Brain microvascular endothelial cell (primary cell): ENCODE data around the gene PLAA.
"Not testable (repeated sequence)": the region's sequence is repeated elsewhere in the genome, so short reads cannot be mapped to it uniquely, and the experiment has no call there.

Experiments used
- DNase-seq: peaks from one replicate; pipeline ENCODE4 v3.0.0-alpha.2; 2020
- H3K27ac ChIP-seq: fragments of 250-450 bp; sonication (Bioruptor Pico); 2 replicates; pipeline ENCODE4 v1.5.1; 2020; ENCODE audit warnings: mild to moderate bottlenecking, moderate library complexity
- H3K27me3 ChIP-seq: fragments of 250-450 bp; sonication (Bioruptor Pico); replicated peaks from 2 replicates; pipeline ENCODE4 v1.5.1; 2020; ENCODE audit warnings: mild to moderate bottlenecking
- H3K36me3 ChIP-seq: fragments of 250-450 bp; sonication (Bioruptor Pico); replicated peaks from 2 replicates; pipeline ENCODE4 v1.5.1; 2020; ENCODE audit warnings: mild to moderate bottlenecking
- H3K4me3 ChIP-seq: 2 replicates; pipeline ENCODE4 v1.5.1; 2011; ENCODE audit warnings: low read depth, mild to moderate bottlenecking, control low read depth, low read length, moderate library complexity
- in situ Hi-C: cut with HindIII; loops from 2 replicates; pipeline ENCODE4 v1.10.0; 2017; ENCODE audit warnings: low sequenced_read_pairs, low pct_ligation_motif_present
- TF ChIP-seq, protein P1 (sequence below): IDR thresholded peaks from 2 replicates; pipeline ENCODE4 v1.5.1; 2011; ENCODE audit warnings: low read depth, mild to moderate bottlenecking, moderate library complexity, low read length, control low read depth, inconsistent platforms; ENCODE audit errors: missing control alignments

PLAA gene

DNA sequence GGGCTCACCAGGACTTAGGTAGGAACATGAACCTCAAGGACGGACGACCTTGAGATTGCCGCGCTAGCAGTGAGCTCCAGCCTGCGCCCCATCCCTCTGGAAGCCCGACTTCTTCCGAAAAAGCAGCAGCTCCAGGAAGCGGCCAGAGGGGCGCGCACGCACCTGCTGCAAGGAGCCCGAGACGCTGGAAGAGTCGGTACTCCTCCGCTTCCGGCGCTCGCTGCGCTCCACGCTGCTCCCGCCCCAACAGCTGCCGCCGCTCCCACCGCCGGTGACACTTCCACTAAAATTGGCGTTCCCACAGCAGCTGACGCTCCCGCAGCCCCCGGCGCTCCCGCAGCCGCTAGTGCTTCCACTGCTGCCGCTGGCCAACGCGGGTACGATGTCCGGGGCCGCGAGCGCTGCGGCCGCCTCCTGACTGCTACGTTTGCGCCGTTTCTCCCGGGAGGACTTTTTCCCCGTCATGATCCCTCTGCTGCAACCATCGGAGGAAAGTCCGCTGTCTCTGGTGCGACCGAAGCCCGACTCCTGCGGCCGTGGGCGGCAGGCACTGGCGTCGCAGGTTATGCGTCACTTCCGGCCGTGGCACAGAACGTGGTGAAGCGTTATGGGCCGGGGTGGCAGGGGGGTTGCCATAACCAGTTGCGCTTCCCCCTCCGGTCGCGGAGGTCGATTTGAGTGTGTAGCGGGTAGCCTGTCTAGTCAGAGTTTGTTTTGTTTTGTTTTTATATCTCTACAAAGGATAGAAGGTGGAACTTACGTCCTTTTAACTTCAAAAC, 54.6 kb downstream of the PLAA start, which contains the start of gene CAAP1:
Gene CAAP1, minus strand, starts transcription at position 552 of the 779 bp plus-strand sequence. Its CDS starts 87 bp downstream, at position 465.
- H3K27me3 ChIP-seq, result no peaks in the 10 kb centered on the region
- in situ Hi-C loops, result no loop called here
- TF ChIP-seq, protein P1, sequence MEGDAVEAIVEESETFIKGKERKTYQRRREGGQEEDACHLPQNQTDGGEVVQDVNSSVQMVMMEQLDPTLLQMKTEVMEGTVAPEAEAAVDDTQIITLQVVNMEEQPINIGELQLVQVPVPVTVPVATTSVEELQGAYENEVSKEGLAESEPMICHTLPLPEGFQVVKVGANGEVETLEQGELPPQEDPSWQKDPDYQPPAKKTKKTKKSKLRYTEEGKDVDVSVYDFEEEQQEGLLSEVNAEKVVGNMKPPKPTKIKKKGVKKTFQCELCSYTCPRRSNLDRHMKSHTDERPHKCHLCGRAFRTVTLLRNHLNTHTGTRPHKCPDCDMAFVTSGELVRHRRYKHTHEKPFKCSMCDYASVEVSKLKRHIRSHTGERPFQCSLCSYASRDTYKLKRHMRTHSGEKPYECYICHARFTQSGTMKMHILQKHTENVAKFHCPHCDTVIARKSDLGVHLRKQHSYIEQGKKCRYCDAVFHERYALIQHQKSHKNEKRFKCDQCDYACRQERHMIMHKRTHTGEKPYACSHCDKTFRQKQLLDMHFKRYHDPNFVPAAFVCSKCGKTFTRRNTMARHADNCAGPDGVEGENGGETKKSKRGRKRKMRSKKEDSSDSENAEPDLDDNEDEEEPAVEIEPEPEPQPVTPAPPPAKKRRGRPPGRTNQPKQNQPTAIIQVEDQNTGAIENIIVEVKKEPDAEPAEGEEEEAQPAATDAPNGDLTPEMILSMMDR, result peak; percentile 63
- H3K36me3 ChIP-seq, result no peaks in the 10 kb centered on the region
- peak; percentile 92 for DNase-seq
- H3K27ac ChIP-seq, result peak within 1 kb of the TSS; percentile 89
- peak within 1 kb of the TSS; percentile 97 for H3K4me3 ChIP-seq

DNA sequence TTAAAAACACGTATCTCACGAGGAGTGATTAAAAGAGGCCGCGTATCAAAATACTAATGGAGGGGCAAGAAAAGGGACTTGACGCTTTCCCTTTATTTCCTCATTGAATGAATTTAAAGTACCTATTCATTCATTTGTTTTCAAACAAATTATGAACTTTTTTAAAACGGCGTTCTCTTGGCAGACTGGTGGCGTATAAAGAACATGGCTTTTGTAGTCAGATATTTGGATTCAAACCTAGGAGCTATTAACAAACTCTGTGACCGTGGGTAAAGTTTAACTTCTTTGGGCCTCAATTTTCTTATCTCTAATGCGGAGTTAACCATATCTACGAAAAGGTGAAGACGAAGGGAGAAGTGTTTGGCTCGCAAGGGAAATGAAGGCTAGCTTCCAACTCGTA, 55.3 kb downstream of the PLAA start:
- peak overlapping the region; percentile 89 for H3K27ac ChIP-seq
- TF ChIP-seq, protein P1, result no peak
- no peak for DNase-seq
- H3K27me3 ChIP-seq, result no peaks in the 10 kb centered on the region
- in situ Hi-C loops, result no loop called here
- no peaks in the 10 kb centered on the region for H3K36me3 ChIP-seq
- H3K4me3 ChIP-seq, result peak overlapping the region; percentile 97

DNA sequence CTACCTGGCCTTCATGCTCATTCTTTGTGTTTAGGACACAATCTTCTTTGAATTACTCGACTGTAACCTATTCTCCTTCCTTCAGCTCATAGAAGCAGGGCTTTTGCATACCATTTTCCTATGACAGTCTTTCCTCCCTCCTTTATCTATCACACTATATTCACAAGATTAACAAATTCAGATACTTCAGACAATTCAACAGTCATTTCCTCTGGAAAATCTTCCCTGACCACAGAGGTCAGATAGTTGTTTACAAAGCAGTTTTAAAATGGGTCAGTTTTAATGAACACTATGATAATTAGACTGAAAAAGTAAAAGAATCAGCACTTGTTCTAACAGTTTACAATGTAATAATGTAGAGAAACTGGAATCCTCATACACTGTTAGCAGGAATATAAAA, 58.8 kb downstream of the PLAA start:
- H3K27me3 ChIP-seq, result no peaks in the 10 kb centered on the region
- in situ Hi-C loops, result no loop called here
- TF ChIP-seq, protein P1, result no peak
- H3K27ac ChIP-seq, result no peak overlapping the region
- no peak for DNase-seq
- H3K36me3 ChIP-seq, result no peaks in the 10 kb centered on the region
- H3K4me3 ChIP-seq, result no peak overlapping the region

DNA sequence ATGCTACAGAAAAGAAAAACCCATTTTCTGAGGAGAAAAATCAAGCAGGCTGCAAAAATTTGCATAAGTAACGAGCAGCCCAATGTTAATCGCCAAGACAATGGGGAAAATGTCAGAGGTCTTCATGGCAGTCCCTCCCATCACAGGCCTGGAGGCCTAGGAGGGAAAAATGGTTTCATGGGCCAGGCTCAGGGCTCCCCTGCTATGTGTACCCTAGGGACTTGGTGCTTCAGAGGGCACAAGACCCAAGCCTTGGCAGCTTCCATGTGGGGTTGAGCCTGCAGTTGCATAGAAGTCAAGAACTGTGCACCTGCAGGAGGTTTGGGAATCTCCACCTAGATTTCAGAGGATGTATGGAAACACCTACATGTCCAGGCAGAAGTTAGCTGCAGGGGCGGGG, 64.9 kb downstream of the PLAA start:
- no peak overlapping the region for H3K27ac ChIP-seq
- TF ChIP-seq, protein P1, result no peak
- H3K36me3 ChIP-seq, result peaks cover 14% of the 10 kb centered on the region
- in situ Hi-C loops, result no loop called here
- no peaks in the 10 kb centered on the region for H3K27me3 ChIP-seq
- no peak overlapping the region for H3K4me3 ChIP-seq
- no peak for DNase-seq

DNA sequence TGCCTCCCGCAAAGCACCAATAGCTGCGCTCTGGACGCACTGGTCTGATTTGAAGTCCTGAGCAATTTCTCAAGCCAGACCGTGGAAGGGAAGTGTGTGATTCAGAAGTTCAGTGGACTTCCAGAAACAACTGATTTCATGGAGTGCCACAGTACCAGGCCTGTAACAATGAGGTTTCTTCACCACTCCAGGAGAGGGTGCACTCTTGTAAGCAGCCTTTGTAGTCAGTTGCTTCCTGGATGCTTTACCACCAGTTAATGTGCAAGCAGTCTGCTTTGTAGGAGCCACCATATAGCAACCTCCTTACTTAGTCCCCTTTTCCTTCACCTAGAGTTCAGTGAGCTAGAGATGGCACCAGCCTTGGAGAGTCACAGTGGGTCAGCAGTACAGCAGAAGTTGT, 66.8 kb downstream of the PLAA start:
- TF ChIP-seq, protein P1, result no peak
- Histone ChIP-seq H3K36me3 (peaks cover 14% of the 10 kb centered on the region), H3K4me3 (no peak overlapping the region), H3K27ac (no peak overlapping the region), H3K27me3 (no peaks in the 10 kb centered on the region)
- in situ Hi-C loops, result no loop called here
- no peak for DNase-seq

DNA sequence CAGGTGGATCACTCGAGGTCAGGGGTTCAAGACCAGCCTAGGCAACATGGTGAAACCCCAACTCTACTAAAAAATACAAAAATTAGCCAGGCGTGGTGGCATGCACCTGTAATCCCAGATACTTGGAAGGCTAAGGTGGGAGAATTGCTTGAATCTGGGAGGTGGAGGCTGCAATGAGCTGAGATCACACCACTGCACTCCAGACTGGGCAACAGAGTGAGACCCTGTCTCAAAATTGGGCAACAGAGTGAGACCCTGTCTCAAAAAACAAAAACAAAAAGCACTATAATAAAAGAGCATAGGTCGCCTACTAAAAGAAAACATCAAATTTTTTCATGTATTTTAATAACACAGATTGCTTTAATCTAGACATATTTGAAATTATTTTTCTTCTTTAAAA, 71.9 kb downstream of the PLAA start:
- H3K27ac ChIP-seq, H3K36me3 ChIP-seq, in situ Hi-C loops: not testable (repeated sequence)

More for the DNA sequence above, 71.9 kb downstream of the PLAA start:
- not testable (repeated sequence) for H3K4me3 ChIP-seq, DNase-seq, H3K27me3 ChIP-seq
